Tibial nerve (tissue), 4 donors: Measurements from ENCODE around the gene RHD. TPM values are rescaled to one million over a fixed set of nuclear protein-coding genes. Genes with fewer than 3 reads are reported as not detected.
"Not testable (repeated sequence)": the region's sequence is repeated elsewhere in the genome, so short reads cannot be mapped to it uniquely, and the experiment has no call there.

ENCODE experiments used
- DNase-seq, 2 donors: peaks; one replicate each; pipeline ENCODE4 v3.0.0-alpha.2; 2019; ENCODE audit warnings: low spot score in 2 of 2
- H3K27ac ChIP-seq, 4 donors: fragments of 200-600 bp; sonication (generic) in 3 of 4; one replicate each; pipeline ENCODE4 v1.5.1; 2017 to 2019; ENCODE audit warnings: mild to moderate bottlenecking in 1 of 4
- H3K27me3 ChIP-seq, 2 donors: fragments of 200-600 bp; sonication (generic) in 1 of 2; one replicate each; pipeline versions ENCODE4 v1.5.1 to v1.6.0; 2017 to 2019
- H3K36me3 ChIP-seq, 3 donors: fragments of 200-600 bp; sonication (generic); one replicate each; pipeline ENCODE4 v1.5.1; 2018 to 2019
- H3K4me1 ChIP-seq, 4 donors: fragments of 200-600 bp; sonication (generic) in 3 of 4; one replicate each; pipeline ENCODE4 v1.5.1; 2017 to 2019
- H3K4me3 ChIP-seq, 4 donors: fragments of 200-600 bp; sonication (generic) in 3 of 4; one replicate each; pipeline ENCODE4 v1.5.1; 2017 to 2019; ENCODE audit warnings: mild to moderate bottlenecking in 1 of 4, moderate library complexity in 1 of 4
- H3K9me3 ChIP-seq, 4 donors: fragments of 200-600 bp; sonication (generic) in 3 of 4; one replicate each; pipeline ENCODE4 v1.5.1; 2017 to 2019
- EP300 ChIP-seq, 2 donors: sonication (generic); formaldehyde crosslinking; IDR thresholded peaks; one replicate each; pipeline ENCODE4 v1.6.1; 2017; ENCODE audit warnings: antibody characterized with exemption in 2 of 2, mild to moderate bottlenecking in 1 of 2
- POLR2A ChIP-seq, 2 donors: fragments of 450-650 bp; IDR thresholded peaks; one replicate each; pipeline ENCODE4 v1.6.1; 2017; ENCODE audit warnings: antibody characterized with exemption in 2 of 2, mild to moderate bottlenecking in 2 of 2, moderate library complexity in 2 of 2
- WGBS, 2 donors: methylation state at CpG; one replicate each; pipeline ENCODE4 v1.1.5; 2018; 5-methylcytosine and 5-hydroxymethylcytosine counted together
- total RNA-seq, 4 donors: library from RNA; depleted of rRNA; stranded (reverse); fragments of >200 nt; gene quantifications; one replicate each; pipeline ENCODE4 v1.1.0, GENCODE V29; 2016
- TF ChIP-seq, protein P1 (sequence below), 5 experiments: fragments of 200-600 bp in 3 of 5; fragments of 450-650 bp in 2 of 5; sonication (generic) in 3 of 5; IDR thresholded peaks; one replicate each; pipeline ENCODE4 v1.5.1; 2016 to 2019; ENCODE audit warnings: antibody characterized with exemption in 5 of 5, mild to moderate bottlenecking in 3 of 5, moderate library complexity in 2 of 5

The RHD gene
- total RNA-seq, result not detected

DNA sequence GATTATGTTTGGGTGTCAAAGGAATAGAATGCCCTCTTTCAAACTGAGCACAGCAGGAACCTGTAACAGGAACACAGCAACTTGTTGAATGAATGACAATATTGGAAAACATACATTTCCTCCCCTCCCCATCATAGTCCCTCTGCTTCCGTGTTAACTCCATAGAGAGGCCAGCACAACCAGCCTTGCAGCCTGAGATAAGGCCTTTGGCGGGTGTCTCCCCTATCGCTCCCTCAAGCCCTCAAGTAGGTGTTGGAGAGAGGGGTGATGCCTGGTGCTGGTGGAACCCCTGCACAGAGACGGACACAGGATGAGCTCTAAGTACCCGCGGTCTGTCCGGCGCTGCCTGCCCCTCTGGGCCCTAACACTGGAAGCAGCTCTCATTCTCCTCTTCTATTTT lies at the start of gene RHD:
Gene RHD (plus strand): TSS at position 272 of the 400 bp plus-strand sequence. CDS start 39 bp downstream, at position 311.
- not testable (repeated sequence) for H3K27me3 ChIP-seq, H3K9me3 ChIP-seq, DNase-seq, H3K4me3 ChIP-seq, H3K4me1 ChIP-seq, H3K27ac ChIP-seq, H3K36me3 ChIP-seq
- 77 to 78% methylated on average over 6 to 8 of the region's 8 CpGs for WGBS, 2 donors

DNA sequence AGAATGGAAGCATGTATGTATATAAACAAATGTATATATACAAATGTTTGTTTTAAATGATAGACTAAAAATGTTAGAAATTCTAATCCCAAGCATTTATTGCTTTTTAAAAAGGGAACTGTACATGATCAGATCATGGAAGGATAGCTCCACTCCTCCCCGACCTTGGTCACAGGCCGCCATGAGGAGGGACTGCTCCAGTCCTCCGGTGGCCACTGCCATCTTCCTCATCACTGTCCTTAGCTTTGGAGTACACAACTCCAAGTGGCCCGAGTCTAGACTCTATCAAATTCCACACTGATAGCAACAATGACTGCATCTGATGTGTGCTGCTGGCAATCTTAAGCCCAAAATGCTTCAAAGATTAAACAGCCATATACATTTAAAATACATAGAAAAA lies 49.7 kb upstream of the RHD start:
- TF ChIP-seq POLR2A (IDR thresholded peaks at IDR 0.05) (no peak), EP300 (IDR thresholded peaks at IDR 0.05) (no peak)
- TF ChIP-seq, protein P1, sequence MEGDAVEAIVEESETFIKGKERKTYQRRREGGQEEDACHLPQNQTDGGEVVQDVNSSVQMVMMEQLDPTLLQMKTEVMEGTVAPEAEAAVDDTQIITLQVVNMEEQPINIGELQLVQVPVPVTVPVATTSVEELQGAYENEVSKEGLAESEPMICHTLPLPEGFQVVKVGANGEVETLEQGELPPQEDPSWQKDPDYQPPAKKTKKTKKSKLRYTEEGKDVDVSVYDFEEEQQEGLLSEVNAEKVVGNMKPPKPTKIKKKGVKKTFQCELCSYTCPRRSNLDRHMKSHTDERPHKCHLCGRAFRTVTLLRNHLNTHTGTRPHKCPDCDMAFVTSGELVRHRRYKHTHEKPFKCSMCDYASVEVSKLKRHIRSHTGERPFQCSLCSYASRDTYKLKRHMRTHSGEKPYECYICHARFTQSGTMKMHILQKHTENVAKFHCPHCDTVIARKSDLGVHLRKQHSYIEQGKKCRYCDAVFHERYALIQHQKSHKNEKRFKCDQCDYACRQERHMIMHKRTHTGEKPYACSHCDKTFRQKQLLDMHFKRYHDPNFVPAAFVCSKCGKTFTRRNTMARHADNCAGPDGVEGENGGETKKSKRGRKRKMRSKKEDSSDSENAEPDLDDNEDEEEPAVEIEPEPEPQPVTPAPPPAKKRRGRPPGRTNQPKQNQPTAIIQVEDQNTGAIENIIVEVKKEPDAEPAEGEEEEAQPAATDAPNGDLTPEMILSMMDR (IDR thresholded peaks at IDR 0.05), result no peak
- DNase-seq, result no peak
- H3K27me3 ChIP-seq, result no peaks in the 10 kb centered on the region
- H3K27ac ChIP-seq, result no peak overlapping the region
- no peaks in the 10 kb centered on the region for H3K4me1 ChIP-seq
- peaks cover 0 to 92% (median 16%) of the 10 kb centered on the region in 3 donors for H3K36me3 ChIP-seq
- H3K9me3 ChIP-seq, result no peaks in the 10 kb centered on the region
- WGBS, 2 donors, result 86 to 95% methylated on average over 4 of the region's 4 CpGs
- H3K4me3 ChIP-seq, result no peak overlapping the region

DNA sequence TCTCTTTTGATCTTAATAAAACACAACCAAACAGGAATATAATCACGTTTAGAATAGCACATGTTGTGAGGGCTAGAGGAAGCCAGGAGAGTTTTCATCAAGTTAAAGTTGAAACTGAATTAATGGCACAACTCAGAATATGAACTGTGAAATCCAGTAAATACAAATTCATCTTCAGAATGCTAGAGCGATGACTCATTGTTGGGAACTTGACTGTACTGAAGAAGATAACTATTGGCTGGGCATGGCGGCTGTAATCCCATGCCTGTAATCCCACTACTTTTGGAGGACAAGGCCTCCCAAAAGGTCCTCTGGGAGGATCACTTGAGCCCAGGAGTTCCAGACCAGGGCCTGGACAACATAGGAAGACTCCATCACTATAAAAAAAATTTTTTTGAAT lies 48.8 kb upstream of the RHD start:
- no peaks in the 10 kb centered on the region for H3K27me3 ChIP-seq
- H3K27ac ChIP-seq, result no peak overlapping the region
- no peak for DNase-seq
- H3K36me3 ChIP-seq, result peaks cover 0 to 97% (median 20%) of the 10 kb centered on the region in 3 donors
- TF ChIP-seq POLR2A (IDR thresholded peaks at IDR 0.05), result no peak
- TF ChIP-seq, protein P1 (IDR thresholded peaks at IDR 0.05), result no peak
- no peak for TF ChIP-seq EP300 (IDR thresholded peaks at IDR 0.05)
- WGBS, 2 donors, result 84 to 87% methylated on average over 3 of the region's 3 CpGs
- no peaks in the 10 kb centered on the region for H3K9me3 ChIP-seq
- H3K4me1 ChIP-seq, result no peaks in the 10 kb centered on the region
- no peak overlapping the region for H3K4me3 ChIP-seq

DNA sequence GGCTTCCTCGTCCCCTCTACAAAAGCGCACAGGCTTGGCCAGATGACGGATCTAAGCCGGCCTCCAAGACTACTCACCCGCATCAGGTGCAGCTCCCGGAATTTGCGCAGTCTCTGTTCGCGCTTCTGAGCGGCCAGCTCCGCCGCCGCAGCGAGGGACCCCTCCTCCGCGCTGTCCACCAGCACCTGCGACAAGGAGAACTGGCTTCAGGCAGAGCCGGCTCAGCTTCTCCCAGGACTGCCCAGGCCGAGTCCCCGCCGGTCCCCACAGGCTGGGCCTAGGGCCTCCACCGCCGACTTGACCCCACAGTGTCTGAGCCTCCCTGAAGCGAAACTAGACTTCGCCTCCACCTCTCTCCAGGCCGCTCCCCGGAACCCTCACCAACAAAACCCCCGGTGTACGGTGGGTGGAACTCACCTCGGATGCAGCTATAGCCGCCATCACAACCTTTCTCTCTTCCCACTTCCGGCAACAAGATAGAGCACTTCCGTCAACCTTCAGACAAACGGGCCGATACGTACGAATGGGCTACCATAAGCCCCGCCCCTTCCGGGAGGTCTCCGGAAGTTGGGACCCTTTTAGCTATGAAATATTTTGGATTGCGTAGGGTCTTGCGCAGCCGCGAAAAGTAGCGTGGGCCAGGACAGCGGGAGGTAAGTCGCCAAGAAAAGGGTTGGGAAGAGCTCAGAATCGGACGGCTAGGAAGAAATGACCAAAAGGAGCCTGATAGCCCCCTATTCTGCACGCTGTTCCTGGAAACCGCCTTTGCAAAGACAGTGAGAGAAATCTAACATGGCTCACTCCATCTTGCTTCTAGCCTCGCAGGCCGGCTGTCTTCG lies 40.1 kb upstream of the RHD start, which contains the start of gene SYF2:
Gene SYF2 (minus strand): TSS at position 476 of the 839 bp plus-strand sequence. CDS start 35 bp downstream, at position 441.
- no peaks in the 10 kb centered on the region for H3K9me3 ChIP-seq
- peaks cover 0 to 60% (median 23%) of the 10 kb centered on the region in 4 donors for H3K4me1 ChIP-seq
- peaks cover 0 to 49% (median 8%) of the 10 kb centered on the region in 3 donors for H3K36me3 ChIP-seq
- H3K4me3 ChIP-seq, result peak within 1 kb of the TSS; percentile 81 to 93 (median 84)
- 0% methylated on average over 41 to 54 of the region's 54 CpGs for WGBS, 2 donors
- no peaks in the 10 kb centered on the region for H3K27me3 ChIP-seq
- peak; percentile 79 to 89 for DNase-seq
- H3K27ac ChIP-seq, result peak within 1 kb of the TSS; percentile 59 to 94 (median 88)
- TF ChIP-seq POLR2A (IDR thresholded peaks at IDR 0.05), result peak; percentile 61 to 72
- TF ChIP-seq EP300 (IDR thresholded peaks at IDR 0.05), result peak; percentile 44 to 94
- TF ChIP-seq, protein P1 (IDR thresholded peaks at IDR 0.05), result peak in 1 of 5 experiments; percentile 15

DNA sequence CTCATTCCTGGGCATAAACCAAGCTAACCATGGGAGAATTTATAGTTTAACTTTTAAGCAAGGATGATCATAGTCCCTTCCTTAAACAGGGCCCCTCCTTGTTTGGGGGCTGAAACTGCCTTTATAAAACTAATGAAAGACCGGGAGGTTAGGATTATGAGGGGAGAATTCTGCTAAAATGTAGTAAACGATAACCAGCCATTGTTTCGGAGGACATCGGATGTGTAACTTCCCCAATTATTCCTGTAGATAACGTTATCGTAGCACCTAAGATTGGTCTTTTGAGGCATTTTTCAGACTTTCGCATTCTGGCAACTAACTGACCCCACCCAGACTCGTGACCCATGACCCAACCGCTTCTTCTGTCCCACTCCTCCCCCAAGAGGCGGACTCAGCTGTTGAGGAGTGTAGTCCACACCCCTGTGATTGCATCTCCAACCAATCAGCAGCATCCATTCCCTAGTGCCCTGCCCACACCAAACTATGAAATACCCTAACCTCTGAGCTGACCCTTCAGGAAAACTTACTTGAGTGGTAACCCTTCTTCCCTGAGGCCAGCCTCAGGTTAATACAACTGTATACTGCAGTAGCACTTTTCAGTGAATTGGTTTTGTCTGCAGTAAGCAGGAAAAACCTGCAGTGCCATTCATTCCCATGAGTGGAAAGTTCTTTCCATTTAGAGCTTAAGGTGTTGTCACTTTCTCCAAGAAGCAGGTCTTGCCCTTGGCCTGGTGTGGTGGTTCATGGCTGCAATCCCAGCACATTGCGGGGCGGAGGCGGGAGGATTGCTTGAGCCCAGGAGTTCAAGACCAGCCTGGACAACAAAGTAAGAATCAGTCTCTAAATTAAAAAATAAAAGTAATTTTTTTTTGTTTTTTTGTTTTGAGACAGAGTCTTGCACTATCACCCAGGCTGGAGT lies 39.2 kb upstream of the RHD start:
- Histone ChIP-seq H3K4me1 (peaks cover 0 to 66% (median 23%) of the 10 kb centered on the region in 4 donors), H3K27ac (peak overlapping the region; percentile 59 to 94 (median 88)), H3K9me3 (no peaks in the 10 kb centered on the region), H3K4me3 (peak overlapping the region; percentile 81 to 93 (median 84)), H3K36me3 (peaks cover 0 to 41% (median 7%) of the 10 kb centered on the region in 3 donors), H3K27me3 (no peaks in the 10 kb centered on the region)
- 20 to 21% methylated on average over 13 of the region's 13 CpGs for WGBS, 2 donors
- peak in 1 of 2 donors; percentile 3 for TF ChIP-seq EP300 (IDR thresholded peaks at IDR 0.05)
- TF ChIP-seq POLR2A (IDR thresholded peaks at IDR 0.05), result no peak
- peak; percentile 60 to 89 for DNase-seq

DNA sequence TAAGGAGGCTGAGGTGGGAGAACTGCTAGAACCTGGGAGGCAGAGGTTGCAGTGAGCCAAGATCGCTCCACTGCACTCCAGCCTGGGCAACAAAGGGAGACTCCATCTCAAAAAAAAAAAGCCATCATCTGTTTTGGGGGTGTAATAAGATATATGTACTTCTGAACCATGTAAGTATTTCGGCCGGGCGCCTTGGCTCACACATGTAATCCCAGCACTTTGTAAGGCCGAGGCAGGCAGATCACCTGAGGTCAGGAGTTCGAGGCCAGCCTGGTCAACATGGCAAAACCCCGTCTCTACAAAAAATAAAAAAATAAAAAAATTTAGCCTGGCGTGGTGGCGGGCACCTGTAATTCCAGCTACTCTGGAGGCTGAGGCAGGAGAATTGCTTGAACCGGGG lies 36.9 kb upstream of the RHD start:
- WGBS, 2 donors, result 93 to 98% methylated on average over 10 of the region's 10 CpGs

DNA sequence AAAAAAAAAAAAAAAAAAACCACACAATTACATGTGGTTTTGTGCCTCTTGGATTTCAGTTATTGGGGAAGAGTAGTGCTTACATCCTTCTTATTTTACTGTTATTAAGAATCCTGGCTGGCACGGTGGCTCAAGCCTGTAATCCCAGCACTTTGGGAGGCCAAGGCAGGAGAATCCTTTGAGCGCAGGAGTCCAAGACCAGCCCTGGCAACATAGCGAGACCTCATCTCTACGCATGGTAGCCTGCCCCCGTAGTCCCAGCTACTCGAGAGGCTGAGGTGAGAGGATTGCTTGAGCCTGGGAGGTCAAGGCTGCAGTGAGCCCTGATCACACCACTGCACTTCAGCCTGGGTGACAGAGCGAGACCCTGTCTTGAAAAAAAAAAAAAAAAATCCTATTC lies 36.0 kb upstream of the RHD start:
- not testable (repeated sequence) for H3K4me3 ChIP-seq, H3K27me3 ChIP-seq, DNase-seq, H3K27ac ChIP-seq, H3K9me3 ChIP-seq
- Histone ChIP-seq H3K36me3 (peaks cover 0 to 17% (median 0%) of the 10 kb centered on the region in 3 donors), H3K4me1 (peaks cover 4 to 74% (median 29%) of the 10 kb centered on the region in 4 donors)
- WGBS, 2 donors, result 91 to 94% methylated on average over 7 of the region's 7 CpGs

More for the DNA sequence above, 36.9 kb upstream of the RHD start:
- H3K36me3 ChIP-seq, result peaks cover 0 to 18% (median 0%) of the 10 kb centered on the region in 3 donors
- H3K27ac ChIP-seq, H3K9me3 ChIP-seq, DNase-seq, H3K4me3 ChIP-seq, H3K27me3 ChIP-seq: not testable (repeated sequence)
- H3K4me1 ChIP-seq, result peaks cover 2 to 73% (median 27%) of the 10 kb centered on the region in 4 donors
